Activated CD8-positive, alpha-beta memory T cell treated with anti-CD3 and anti-CD28 coated beads for 1 hour (primary cell): Measurements from ENCODE around the gene SORCS2.

ENCODE experiments used
- DNase-seq, 2 donors: peaks; one replicate each; pipeline ENCODE4 v3.0.0-alpha.2; 2020; ENCODE audit warnings: low read depth in 1 of 2; ENCODE audit errors: extremely low read depth in 1 of 2

Gene SORCS2

DNA sequence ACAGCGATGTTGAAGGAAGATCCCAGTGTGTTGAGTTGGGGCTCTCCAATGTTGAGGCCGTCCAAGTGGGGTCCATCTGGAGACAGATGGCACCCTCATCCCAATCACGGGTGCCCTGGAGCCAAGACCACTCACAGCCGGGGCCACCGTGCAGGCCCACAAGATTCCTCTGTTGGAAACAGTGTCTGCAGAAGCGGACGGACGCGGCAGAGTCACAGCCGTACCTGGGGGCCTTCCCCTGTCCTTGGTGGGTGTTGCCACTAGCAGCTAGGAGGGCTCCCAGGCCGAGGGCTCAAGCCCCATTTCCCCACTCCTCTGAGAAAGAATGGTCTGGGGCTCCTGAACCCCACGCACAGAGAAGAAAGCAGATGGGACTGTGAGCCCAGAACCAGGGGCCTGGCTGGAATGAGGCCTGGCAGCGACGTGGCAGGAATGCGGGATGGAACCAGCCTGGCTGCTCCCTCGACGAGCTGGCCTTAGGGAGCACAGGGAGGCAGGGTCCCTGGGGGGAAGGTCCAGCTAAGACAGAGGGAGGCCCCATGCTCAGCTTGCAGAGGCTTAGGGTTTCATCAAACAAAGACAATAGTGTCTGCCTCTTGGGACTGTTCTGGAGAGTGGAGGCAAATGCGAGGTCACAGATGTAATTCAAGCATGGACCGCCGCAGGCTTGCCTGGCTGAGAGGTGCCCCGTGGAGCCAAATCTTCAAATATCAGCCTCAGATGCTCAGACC is 518.4 kb downstream of the SORCS2 start:
- DNase-seq: no peak

DNA sequence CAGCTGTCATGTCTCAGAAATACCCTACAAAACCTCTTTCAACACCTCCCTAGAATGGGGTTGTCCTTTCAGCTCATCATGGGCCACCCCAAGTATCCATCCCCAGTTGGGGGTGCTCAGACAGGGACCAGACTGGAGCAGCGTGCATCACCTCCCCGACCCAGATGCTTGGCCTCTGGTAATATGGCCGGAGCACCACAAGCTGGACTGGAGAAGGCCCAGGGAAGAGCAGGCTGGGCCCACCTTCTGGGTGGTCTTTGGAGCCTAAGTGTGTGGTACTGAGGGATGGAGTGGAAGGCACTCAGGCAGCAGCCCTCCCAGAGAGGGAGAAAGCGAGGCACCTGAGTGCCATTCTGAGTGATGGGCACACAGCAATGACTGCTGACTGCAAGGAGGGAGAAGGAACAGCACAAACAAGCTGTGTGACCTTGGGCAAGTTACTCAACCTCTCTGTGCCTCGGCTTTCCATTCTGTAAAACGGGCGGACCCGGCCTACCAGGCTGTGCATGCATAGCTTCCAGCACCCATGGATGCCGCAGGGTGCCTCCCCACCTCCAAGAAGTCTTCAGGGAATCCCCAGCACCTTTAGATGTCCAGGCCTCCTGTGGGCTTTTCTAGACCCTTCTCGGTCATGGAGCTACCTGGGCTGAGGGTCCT is 519.1 kb downstream of the SORCS2 start:
- DNase-seq: no peak

DNA sequence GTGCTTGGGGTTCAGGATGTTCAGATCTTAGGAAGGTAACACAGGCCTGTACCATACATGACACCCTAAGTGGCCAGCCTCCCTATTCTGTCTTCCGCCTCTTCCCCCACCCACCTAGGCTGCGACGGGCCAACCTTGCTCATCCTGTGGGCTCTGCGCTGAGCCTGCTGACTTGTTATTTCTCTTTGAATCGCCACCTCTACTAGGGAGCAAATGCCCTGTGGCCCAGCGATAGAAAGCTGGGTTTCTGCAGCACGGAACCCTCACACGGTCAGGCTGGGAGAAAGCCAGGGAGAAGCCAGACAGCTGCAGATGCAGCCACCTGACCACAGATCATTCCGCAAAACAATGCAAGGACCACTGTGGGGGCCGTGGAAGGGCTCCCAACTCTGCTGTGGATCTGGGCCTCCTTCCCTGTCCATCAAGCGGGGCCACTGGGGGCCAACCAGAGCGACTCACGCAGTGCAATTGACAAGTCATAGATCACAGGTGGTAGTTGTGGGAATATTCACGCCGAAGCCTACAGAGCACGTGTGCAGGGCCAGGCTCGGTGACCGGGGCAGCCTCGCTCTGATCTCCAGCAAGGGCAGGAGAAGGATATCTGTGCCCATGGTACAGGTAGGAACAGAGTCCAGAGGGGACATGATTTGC is 519.8 kb downstream of the SORCS2 start:
- DNase-seq: no peak

DNA sequence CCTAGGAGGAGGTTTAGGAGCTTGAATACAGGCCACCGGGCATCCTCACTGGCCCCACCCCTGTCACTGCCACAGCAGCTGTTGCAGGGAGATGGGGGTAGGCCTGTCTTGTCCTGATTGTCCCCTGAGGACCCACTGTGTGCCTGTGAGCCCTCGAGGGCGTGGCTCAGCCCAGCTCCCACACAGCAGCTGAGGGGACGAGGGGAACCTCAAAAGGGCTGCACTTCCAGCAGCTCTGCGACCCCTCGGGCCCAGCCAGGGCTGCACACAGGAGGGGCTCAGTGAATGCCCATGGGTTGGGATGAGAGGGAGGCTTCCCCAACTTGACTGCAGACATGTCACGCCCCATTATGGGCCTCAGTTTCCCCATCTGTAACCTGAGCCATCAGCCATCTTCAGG is 521.4 kb downstream of the SORCS2 start:
- DNase-seq: no peak

DNA sequence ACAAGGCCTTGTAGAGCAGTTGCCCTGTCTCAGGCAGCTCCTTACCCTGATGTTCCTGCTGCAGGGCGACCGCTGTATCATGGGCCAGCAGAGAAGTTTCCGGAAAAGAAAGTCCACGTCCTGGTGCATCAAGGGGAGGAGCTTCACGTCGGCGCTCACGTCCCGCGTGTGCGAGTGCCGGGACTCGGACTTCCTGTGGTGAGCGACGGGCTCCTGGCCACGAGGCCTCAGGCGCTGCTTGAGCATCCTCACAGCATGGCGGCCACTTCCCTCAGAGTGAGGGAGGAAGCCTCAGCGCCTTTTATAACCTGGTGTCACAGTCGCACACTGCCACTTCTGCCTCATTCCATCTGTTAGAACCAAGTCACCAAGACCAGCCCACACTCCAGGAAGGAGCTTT is 521.8 kb downstream of the SORCS2 start:
- no peak for DNase-seq

DNA sequence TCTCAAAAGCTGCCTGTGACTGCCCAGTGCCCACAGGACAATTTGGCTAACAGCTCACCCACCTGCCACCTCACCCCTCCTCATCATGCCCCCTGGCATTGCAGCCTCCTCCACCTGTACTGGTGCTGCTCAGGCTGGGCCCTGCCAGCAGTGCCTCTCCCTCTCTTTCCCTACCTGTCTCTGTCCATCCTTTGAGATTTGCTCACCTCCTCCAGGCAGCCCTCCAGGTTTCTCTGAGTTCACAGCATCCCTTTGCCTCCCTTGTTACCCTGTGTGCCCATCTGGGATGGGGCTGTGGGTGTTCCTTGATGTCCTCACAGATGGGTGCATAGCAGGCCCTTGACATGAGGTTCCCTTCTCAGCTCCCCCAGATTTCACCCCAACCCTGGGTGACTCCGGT is 522.4 kb downstream of the SORCS2 start:
- no peak for DNase-seq

DNA sequence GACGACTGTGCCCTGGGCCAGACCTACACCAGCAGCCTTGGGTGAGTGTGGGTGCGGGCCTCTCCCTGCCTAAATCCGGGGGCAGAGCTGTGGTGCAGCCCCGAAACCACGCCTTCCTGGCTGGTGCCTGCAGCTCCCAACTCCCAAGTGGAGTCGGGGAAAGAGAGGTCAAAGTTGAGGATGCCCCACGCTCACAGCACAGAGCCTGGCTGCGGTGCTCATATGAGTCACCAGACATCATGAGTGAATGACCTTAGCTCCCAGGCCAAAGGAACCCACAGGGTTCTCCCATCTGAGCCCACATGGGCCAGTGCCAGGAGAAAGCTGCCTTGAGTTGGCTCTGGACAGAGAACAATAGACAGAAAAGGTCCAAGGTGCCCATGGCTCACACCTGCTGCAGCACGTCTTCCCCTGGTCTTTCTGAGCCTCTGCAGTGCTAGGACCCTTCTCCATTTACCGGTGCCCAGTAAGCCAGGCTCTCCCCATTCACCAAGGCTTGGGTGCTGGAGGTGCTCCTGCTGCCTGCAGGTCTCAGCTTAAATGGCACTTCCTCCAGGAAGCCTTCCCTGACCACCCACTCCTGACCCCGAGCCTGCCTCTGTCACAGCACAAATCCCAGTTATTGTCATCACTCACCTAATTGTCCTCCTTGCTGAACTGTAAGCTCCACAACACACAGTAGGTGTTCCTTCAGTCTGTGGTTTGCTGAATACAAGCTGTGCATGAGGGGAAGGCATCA is 523.1 kb downstream of the SORCS2 start:
- DNase-seq: no peak

DNA sequence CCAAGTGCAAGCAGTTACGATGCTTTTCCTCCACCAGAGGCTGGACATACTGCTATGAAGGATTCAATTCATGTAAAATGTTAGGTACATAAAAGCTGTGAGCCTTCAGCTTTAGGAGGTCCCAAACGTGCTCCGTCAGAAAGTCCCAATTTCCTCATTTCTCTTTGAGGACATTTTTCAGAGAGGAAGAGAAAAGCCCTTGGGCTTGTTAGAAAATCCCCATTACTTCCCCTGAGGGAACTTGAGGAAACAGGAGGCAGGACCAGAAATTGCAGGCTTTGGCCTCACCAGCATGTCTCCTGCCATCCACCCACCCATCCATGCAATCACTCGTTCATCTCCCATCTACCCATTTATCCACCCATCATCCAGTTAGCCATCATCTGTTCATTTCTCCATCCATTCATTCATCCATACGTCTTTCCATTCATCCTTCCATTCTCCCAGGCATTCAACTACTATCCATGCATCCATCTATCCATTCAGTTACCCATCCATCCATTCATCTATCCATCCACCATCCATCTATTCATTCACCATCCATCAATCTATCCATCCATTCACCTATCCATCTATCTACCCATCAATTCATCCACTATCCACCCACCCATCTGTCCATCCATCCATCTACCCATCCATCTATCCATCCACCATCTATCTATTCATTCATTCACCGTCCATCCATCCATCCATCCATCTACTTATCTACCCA is 523.8 kb downstream of the SORCS2 start:
- no peak for DNase-seq

DNA sequence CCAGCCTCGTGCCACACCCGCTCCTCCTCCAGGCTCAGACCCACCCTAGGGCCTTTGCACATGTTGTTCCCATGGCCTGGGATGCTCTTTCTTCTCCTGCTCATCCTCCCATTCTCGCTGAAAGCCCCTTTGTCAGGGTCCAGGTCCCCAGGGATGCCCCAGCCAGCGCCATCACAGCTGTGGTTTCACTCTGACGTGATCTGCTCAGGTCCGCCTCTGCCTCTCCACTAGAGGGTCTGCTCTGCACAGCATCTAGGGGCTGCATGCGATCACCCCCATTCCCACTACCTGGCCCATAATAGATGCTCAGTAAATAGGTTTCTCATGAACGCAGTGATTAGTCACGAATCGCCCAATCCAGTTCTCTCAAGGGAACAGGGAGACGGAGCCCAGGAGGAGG is 524.8 kb downstream of the SORCS2 start:
- no peak for DNase-seq

DNA sequence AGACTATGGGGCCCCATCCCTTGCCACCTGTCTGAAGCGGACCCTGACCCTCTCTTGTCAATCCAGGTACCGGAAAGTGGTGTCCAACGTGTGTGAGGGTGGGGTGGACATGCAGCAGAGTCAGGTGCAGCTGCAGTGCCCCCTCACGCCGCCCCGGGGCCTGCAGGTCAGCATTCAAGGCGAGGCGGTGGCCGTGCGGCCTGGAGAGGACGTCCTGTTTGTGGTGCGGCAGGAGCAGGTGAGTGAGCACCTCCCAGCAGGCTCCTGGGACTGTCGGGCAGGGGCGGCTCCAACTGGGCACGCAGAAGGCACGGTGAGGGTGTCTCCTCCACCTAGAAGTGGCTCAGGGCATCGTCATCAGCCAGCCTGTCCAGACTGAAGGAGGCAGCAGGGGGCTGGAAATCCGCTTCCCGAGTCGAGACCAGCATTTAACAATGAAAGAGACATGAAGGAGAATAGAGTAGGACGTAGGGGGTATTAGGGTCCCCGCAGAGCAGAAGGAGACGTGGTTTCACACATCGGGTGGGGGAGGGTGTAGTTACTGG is 525.7 kb downstream of the SORCS2 start:
- DNase-seq: no peak

DNA sequence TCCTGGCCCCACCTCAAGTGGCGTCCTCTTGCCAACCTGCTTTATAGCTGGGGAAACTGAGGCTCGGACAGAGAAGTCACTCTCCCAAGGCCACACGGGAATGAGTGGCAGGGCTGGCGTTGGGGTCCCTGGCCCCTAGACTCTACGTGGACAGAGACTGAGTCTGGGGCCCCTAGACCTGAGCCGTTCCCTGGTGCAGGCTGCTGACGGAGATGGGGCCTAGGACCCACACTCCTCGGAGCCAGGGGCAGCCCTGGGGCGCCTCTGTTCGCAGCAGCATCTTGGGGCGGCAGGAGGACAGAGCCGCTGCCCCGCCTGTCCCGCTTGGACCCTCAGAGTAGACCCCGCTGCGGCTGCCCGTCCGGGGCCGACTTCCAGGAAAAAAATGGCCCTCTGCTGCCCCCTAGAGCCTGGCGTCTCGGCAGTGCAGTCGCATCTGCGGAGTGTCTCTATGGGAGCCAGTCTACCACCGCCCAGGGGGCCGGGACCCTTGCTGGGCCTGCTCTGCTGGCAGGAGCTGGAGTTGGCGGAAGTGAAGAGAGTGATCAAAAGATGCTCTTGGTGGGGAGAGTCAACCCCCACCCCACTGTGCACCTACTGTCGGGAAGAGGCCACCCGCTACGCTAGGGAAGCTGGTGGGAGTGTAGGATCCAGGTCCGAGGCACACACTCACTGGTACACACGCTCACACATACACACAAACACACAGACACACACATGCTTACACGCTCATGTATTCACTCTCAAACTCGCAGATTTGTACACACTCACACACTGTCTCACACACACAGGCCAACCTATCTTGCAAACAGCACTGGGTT is 527.2 kb downstream of the SORCS2 start:
- peak; percentile 13 to 39 for DNase-seq

DNA sequence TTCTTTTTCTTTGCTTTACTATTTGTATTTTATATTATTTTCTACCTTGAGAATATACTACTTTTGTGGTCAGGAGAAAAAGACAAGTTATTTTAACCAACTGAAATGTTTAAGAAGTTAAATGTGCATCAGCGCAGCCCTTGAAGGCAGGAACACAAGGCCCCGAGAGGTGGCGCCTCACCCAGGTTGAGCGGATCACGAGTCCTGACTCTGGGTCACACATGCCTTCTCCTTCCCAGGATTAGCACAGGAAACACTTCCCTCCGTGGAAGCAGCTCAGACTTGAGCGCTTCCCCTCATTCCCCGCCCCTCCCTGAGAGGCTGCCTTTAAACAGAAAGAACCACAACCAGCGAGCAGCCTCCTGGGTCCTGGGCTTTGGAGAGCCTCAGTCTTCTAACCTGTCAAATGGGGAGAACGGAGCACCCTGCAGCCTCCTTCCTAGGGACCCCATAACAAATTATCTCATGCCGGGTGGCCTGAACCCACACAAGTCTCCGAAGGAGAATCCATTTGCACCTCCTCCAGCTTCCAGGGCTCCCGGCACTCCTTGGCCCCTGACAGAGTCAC is 529.7 kb downstream of the SORCS2 start:
- no peak for DNase-seq

DNA sequence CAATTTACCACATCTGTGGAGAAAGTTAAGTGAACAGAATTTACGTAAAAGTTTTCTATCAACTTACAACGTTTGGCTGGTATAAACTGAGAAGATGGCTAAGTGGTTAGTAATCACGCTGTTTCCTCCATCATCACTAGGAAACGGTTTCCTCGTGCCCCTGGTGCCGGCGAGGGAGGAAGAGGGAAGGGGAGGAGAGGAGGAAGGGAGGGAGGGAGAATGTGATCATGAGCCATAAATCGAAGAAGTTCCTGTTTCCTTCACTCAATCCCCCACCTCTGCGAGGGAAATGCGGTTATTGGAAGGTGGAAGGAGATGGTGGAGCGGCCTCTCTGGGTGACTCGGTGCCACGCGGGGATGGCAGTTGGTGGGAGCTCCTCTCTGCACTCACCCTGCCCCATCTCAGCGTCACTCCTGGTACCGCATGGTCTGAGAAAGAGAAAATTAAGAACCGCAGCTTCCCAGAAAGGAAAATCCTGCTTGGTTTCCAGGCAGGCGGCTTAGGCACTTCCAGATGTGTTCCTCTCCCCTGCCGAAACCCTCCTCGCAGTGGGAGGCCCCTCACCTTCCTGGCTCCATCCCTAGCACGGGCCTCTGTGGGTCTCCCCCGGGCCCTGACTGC is 530.5 kb downstream of the SORCS2 start:
- no peak for DNase-seq

DNA sequence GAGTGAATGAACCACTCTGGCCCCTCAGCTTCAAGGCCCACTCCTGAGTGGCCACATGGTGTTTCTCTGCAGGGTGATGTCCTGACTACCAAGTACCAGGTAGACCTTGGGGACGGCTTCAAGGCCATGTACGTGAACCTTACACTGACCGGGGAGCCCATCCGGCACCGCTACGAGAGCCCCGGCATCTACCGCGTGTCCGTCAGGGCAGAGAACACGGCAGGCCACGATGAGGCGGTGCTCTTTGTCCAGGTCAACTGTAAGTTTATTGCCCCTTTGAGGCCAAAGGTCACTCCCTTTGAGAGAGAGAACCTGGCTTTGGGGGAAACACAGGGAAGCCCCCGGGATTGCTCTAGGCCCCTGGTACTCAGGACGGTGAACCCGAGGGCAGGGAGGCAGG is 531.3 kb downstream of the SORCS2 start:
- no peak for DNase-seq

DNA sequence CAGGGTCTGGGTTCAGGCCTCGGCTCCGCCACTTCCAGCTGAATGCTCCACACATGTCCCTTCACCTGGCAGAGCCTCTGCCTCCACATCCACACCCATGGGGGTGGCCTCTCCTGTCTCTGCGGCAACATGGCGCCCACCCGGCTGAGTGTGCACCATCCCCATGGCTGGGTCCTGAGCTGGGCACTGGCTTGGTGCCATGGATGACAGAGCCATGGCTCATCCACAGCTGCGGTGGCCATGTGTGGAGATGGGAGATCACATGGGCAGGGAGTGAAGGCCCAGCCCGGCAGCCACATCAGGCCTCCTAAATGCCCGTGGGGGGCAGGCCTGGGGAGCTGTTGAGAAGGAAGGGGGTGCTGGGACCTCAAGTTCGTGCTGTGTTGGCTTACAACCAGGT is 533.6 kb downstream of the SORCS2 start:
- no peak for DNase-seq

DNA sequence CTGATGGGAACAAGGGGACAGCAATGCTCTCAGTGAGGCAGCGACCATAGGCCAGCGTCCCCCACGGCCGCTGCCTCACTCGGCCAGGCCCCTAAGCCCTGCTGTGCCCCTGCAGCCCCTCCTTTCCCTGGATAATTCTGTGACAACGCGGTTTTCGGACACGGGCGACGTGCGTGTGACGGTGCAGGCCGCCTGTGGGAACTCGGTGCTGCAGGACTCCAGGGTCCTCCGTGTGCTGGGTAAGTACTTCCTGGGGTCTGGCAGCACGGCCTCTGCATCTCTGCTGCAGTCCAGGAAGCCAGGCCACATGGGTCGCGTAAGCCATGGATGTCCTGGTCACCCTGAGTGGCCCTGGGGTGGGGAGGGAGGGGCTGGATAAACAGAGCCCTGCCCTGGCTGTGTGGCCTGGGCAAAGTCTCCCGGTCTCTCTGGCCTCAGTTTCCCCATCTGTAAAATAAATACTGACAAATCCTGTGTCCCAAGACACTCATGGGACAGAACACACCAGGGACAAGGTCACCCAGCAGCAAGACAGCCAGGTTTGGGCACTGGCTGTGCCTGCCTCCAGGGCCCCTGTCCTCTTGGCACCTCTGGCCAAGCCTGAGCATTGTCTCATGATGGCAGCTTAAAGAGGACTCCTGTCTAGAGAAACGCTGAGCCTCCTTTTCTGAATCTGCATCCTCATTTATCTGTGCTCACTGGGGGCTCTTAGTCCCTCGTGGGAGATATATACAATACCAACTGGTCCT is 534.5 kb downstream of the SORCS2 start:
- DNase-seq: no peak

DNA sequence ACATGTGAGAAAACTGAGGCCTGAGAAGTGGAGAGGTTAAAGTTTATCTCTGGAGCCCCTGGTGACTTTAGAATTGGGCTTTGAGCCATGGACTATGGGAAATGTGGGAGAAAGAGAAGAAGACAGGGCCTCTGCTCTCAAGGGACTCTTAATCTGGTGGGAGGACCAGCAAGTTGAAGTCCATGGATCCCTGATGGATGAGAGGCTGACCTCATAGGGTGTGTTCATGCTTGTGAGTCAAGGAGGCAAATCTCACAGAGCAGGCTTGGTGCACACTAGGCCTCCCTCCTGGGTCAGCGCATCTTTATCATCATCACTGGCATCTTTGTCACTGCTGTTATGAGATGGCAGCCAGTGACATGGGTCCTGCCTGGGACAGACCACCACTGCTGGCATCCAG is 535.4 kb downstream of the SORCS2 start:
- DNase-seq: no peak

DNA sequence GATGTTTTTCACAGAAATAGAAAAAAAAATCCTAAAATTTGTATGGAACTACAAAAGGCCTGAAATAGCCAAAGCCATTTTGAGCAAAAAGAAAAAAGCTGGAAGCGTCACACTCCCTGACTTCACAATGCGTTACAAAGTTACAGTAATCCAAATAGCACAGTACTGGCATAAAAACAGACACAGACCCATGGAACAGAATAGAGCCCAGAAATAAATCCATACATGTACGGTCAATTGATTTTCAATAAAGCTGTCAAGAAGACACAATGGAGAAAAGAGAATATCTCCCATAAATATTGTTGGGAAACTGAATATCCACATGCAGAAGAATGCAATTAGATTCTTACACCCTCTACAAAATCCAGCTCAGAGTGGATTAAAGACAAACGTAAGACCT is 539.1 kb downstream of the SORCS2 start:
- DNase-seq: no peak
